HG03066 (cell line): ENCODE data around the gene NOTUM.

Experiments used
- ATAC-seq: cut with Tn5 transposase; IDR thresholded peaks from one replicate; pipeline ENCODE4 v1.9.1; 2021; ENCODE audit warnings: low read depth; ENCODE audit not compliant: unreplicated experiment

Gene NOTUM

GRCh38 chr17:81961087-81961511, at the start of gene NOTUM:
Gene NOTUM, minus strand, starts transcription at chr17:81961187. Its CDS starts 278 bp downstream, at chr17:81960909.
- no peak for ATAC-seq

- no peak for ATAC-seq
Observed at GRCh38 chr17:82009413-82009812, 48.4 kb upstream of the NOTUM start.

GRCh38 chr17:82008941-82009405, 48.0 kb upstream of the NOTUM start:
- ATAC-seq, result no peak

- ATAC-seq, result no peak
Observed at GRCh38 chr17:82008258-82008940, 47.4 kb upstream of the NOTUM start.

- no peak for ATAC-seq
Observed at GRCh38 chr17:82007495-82008257, 46.7 kb upstream of the NOTUM start.

GRCh38 chr17:82007228-82007494, 46.2 kb upstream of the NOTUM start:
- no peak for ATAC-seq

GRCh38 chr17:82006468-82007227, 45.7 kb upstream of the NOTUM start:
- ATAC-seq, result no peak

- ATAC-seq, result no peak
Observed at GRCh38 chr17:82005701-82006348, 44.8 kb upstream of the NOTUM start.

- no peak for ATAC-seq
Observed at GRCh38 chr17:82004517-82005455, 43.8 kb upstream of the NOTUM start.

GRCh38 chr17:82003411-82004381, 42.7 kb upstream of the NOTUM start:
- no peak for ATAC-seq

GRCh38 chr17:82001571-82002056, 40.6 kb upstream of the NOTUM start:
- ATAC-seq, result no peak

- ATAC-seq, result no peak
Observed at GRCh38 chr17:82000803-82001570, 40.0 kb upstream of the NOTUM start.

GRCh38 chr17:81999976-82000802, 39.2 kb upstream of the NOTUM start:
- ATAC-seq, result no peak

- no peak for ATAC-seq
Observed at GRCh38 chr17:81999587-81999975, 38.6 kb upstream of the NOTUM start.

GRCh38 chr17:81998691-81999438, 37.9 kb upstream of the NOTUM start:
- ATAC-seq, result no peak

- no peak for ATAC-seq
Observed at GRCh38 chr17:81998212-81998611, 37.2 kb upstream of the NOTUM start.
